H1 (cell line): ENCODE measurements around the gene ST6GALNAC3. TPM values are rescaled to one million over a fixed set of nuclear protein-coding genes. Genes with fewer than 3 reads are reported as not detected.

ENCODE experiments used
- CTCF ChIA-PET: fragments of 300-600 bp; sonication (Branson Sonifier 250); formaldehyde crosslinking; loops from one replicate; lab custom pipeline; 2021; ENCODE audit not compliant: partially characterized antibody; lab: Charles Lee
- POLR2A ChIA-PET: fragments of 300-600 bp; sonication (Branson Sonifier 250); formaldehyde crosslinking; loops from one replicate; lab custom pipeline; 2021; ENCODE audit warnings: inconsistent platforms; ENCODE audit not compliant: partially characterized antibody; lab: Charles Lee
- DNase-seq, 2 experiments: peaks; one replicate each; pipeline versions ENCODE4 v3.0.0 to v3.0.0-alpha.2; 2010 to 2022; ENCODE audit warnings: low spot score in 2 of 2, low read depth in 1 of 2, mixed read lengths in 1 of 2
- FAIRE-seq: peaks from 2 replicates; lab custom pipeline; 2011; peaks lifted over from hg19 to GRCh38; lab: Jason Lieb, UNC
- H2AFZ ChIP-seq: 2 replicates; pipeline ENCODE4 v1.8.1; 2012; ENCODE audit warnings: low read length, inconsistent platforms
- H2AK5ac ChIP-seq: 2 replicates; pipeline ENCODE4 v1.6.1; 2013; ENCODE audit warnings: low read depth, low read length
- H2BK120ac ChIP-seq: replicated peaks from 2 replicates; pipeline ENCODE3; 2013; ENCODE audit warnings: low read depth, low read length, inconsistent platforms
- H2BK12ac ChIP-seq: 2 replicates; pipeline ENCODE4 v1.6.1; 2013; ENCODE audit warnings: low read depth, low read length
- H2BK15ac ChIP-seq: 2 replicates; pipeline ENCODE4 v1.6.1; 2013; ENCODE audit warnings: low read length
- H2BK20ac ChIP-seq: 2 replicates; pipeline ENCODE4 v1.6.1; 2013; ENCODE audit warnings: low read length
- H2BK5ac ChIP-seq: 2 replicates; pipeline ENCODE4 v1.6.1; 2013; ENCODE audit warnings: low read depth, low read length
- H3K14ac ChIP-seq: 2 replicates; pipeline ENCODE4 v1.6.1; 2013; ENCODE audit warnings: inconsistent platforms; ENCODE audit not compliant: insufficient read length
- H3K18ac ChIP-seq: 2 replicates; pipeline ENCODE4 v1.6.1; 2013; ENCODE audit warnings: low read length; ENCODE audit errors: extremely low read depth
- H3K23ac ChIP-seq: 2 replicates; pipeline ENCODE4 v1.6.1; 2013; ENCODE audit warnings: inconsistent platforms; ENCODE audit not compliant: insufficient read length
- H3K23me2 ChIP-seq: 2 replicates; pipeline ENCODE4 v1.6.1; 2013; ENCODE audit warnings: low read depth, low read length
- H3K27ac ChIP-seq: 2 replicates; pipeline ENCODE4 v1.6.1; 2011; ENCODE audit warnings: low read depth, low read length, inconsistent platforms
- H3K27me3 ChIP-seq, 4 experiments: replicated peaks in 1 of 4; 1 replicate in 1 of 4; 2 replicates in 3 of 4; pipeline versions ENCODE4 v1.6.1 to v1.8.1; 2011 to 2013; ENCODE audit warnings: low read length in 3 of 4, mild to moderate bottlenecking in 3 of 4, inconsistent platforms in 2 of 4, mixed read lengths in 2 of 4, moderate library complexity in 1 of 4; ENCODE audit not compliant: control insufficient read depth in 3 of 4, insufficient read depth in 3 of 4; ENCODE audit errors: extremely low read depth in 1 of 4
- H3K36me3 ChIP-seq, 4 experiments: 2 replicates each; pipeline versions ENCODE4 v1.6.1 to v1.8.1; 2011 to 2013; ENCODE audit warnings: mild to moderate bottlenecking in 4 of 4, low read length in 3 of 4, moderate library complexity in 2 of 4, control low read depth in 1 of 4, inconsistent platforms in 1 of 4; ENCODE audit not compliant: insufficient read depth in 4 of 4, control insufficient read depth in 2 of 4
- H3K4ac ChIP-seq: replicated peaks from 2 replicates; pipeline ENCODE3; 2013; ENCODE audit warnings: low read length, low read depth, mixed read lengths, inconsistent platforms; ENCODE audit not compliant: insufficient read length
- H3K4me1 ChIP-seq, 4 experiments: replicated peaks in 1 of 4; 1 replicate in 1 of 4; 2 replicates in 3 of 4; pipeline versions ENCODE4 v1.6.1 to v1.8.1; 2011 to 2013; ENCODE audit warnings: low read length in 3 of 4, inconsistent platforms in 2 of 4, mixed read lengths in 1 of 4; ENCODE audit not compliant: insufficient read depth in 4 of 4, control insufficient read depth in 3 of 4
- H3K4me2 ChIP-seq, 2 experiments: 2 replicates each; pipeline versions ENCODE4 v1.6.1 to v1.8.1; 2011 to 2013; ENCODE audit warnings: low read depth in 2 of 2, low read length in 2 of 2, control low read depth in 1 of 2, inconsistent platforms in 1 of 2, mild to moderate bottlenecking in 1 of 2; ENCODE audit not compliant: insufficient read depth in 1 of 2
- H3K4me3 ChIP-seq, 4 experiments: fragments of 200-600, 300-600 bp in 1 of 4; sonication (generic), shearing (Covaris generic), sonication (Bioruptor Twin) in 1 of 4; 2 replicates each; pipeline versions ENCODE4 v1.5.1 to v1.8.1; 2011 to 2016; ENCODE audit warnings: low read length in 4 of 4, low read depth in 3 of 4, control low read depth in 2 of 4, inconsistent platforms in 2 of 4, mild to moderate bottlenecking in 2 of 4, mixed read lengths in 1 of 4, moderate library complexity in 1 of 4; ENCODE audit not compliant: insufficient read depth in 2 of 4; ENCODE audit errors: extremely low read depth in 1 of 4
- H3K56ac ChIP-seq: replicated peaks from 2 replicates; pipeline ENCODE3; 2013; ENCODE audit warnings: low read depth, mild to moderate bottlenecking, mixed read lengths, low read length, inconsistent platforms; ENCODE audit not compliant: insufficient read length
- H3K79me1 ChIP-seq: 2 replicates; pipeline ENCODE4 v1.6.1; 2013; ENCODE audit warnings: low read depth, low read length, control low read depth
- H3K79me2 ChIP-seq, 2 experiments: 2 replicates each; pipeline versions ENCODE4 v1.6.1 to v1.8.1; 2012 to 2013; ENCODE audit warnings: low read length in 2 of 2, mild to moderate bottlenecking in 2 of 2, inconsistent platforms in 1 of 2; ENCODE audit not compliant: insufficient read depth in 2 of 2, control insufficient read depth in 1 of 2
- H3K9ac ChIP-seq, 4 experiments: replicated peaks in 1 of 4; 1 replicate in 1 of 4; 2 replicates in 3 of 4; pipeline versions ENCODE4 v1.6.1 to v1.8.1; 2011 to 2013; ENCODE audit warnings: low read depth in 3 of 4, low read length in 3 of 4, control low read depth in 2 of 4, mild to moderate bottlenecking in 2 of 4, moderate library complexity in 2 of 4, inconsistent platforms in 1 of 4; ENCODE audit errors: extremely low read depth in 1 of 4
- H3K9me3 ChIP-seq, 2 experiments: 2 replicates each; pipeline versions ENCODE4 v1.6.1 to v1.8.1; 2012 to 2013; ENCODE audit warnings: mild to moderate bottlenecking in 2 of 2, moderate library complexity in 2 of 2, control low read depth in 1 of 2, inconsistent platforms in 1 of 2, low read depth in 1 of 2, low read length in 1 of 2, mixed read lengths in 1 of 2; ENCODE audit not compliant: insufficient read depth in 2 of 2
- H4K20me1 ChIP-seq, 2 experiments: replicated peaks in 1 of 2; 2 replicates each; pipeline versions ENCODE3 to v1.8.1; 2011 to 2013; ENCODE audit warnings: inconsistent platforms in 2 of 2, low read length in 2 of 2, mild to moderate bottlenecking in 1 of 2; ENCODE audit not compliant: insufficient read depth in 2 of 2, control insufficient read depth in 1 of 2
- H4K5ac ChIP-seq: 2 replicates; pipeline ENCODE4 v1.6.1; 2013; ENCODE audit warnings: low read length, low read depth, mixed read lengths, inconsistent platforms; ENCODE audit not compliant: insufficient read length
- H4K8ac ChIP-seq: 2 replicates; pipeline ENCODE4 v1.8.0; 2013; ENCODE audit warnings: mild to moderate bottlenecking, moderate library complexity, low read length, inconsistent platforms; ENCODE audit not compliant: insufficient read depth; ENCODE audit errors: extremely low read depth
- H4K91ac ChIP-seq: replicated peaks from 2 replicates; pipeline ENCODE3; 2013; ENCODE audit warnings: low read length, mixed read lengths, inconsistent platforms; ENCODE audit not compliant: insufficient read length
- CHD1 ChIP-seq: IDR thresholded peaks from 2 replicates; pipeline ENCODE4 v1.6.1; 2012; ENCODE audit warnings: low read depth, low read length, improper control_type of control experiment
- POLR2A ChIP-seq, 2 experiments: IDR thresholded peaks; 1 replicate in 1 of 2; 2 replicates in 1 of 2; pipeline ENCODE4 v1.6.1; 2011; ENCODE audit warnings: low read depth in 2 of 2, low read length in 2 of 2, mild to moderate bottlenecking in 2 of 2; ENCODE audit errors: control extremely low read depth in 1 of 2
- SRF ChIP-seq: IDR thresholded peaks from 2 replicates; pipeline ENCODE4 v1.6.1; 2011; ENCODE audit warnings: mild to moderate bottlenecking, low read depth, low read length, moderate library complexity
- WGBS, 2 experiments: shearing (Covaris generic) in 1 of 2; methylation state at CpG; one replicate each; pipeline versions ENCODE4 v1.1.6 to v1.1.7; 2013 to 2015; ENCODE audit warnings: low lambda C conversion rate in 2 of 2, mixed read lengths in 2 of 2, inconsistent platforms in 1 of 2, low coverage in 1 of 2, missing lambda C conversion rate in 1 of 2; ENCODE audit not compliant: insufficient replicate concordance in 2 of 2, insufficient coverage in 1 of 2, insufficient read length in 1 of 2; ENCODE audit errors: extremely low coverage in 1 of 2, missing lambda C conversion rate in 1 of 2; 5-methylcytosine and 5-hydroxymethylcytosine counted together
- polyA plus RNA-seq, 7 experiments: library from polyadenylated mRNA; depleted of rRNA in 3 of 7; stranded (reverse) in 5 of 7; unstranded in 2 of 7; fragments of >200 nt in 5 of 7; fragments of 200-250 nt in 2 of 7; gene quantifications; 1 replicate in 5 of 7; 2 replicates in 1 of 7; 4 replicates in 1 of 7; pipeline versions ENCODE4 v1.2.1 to v1.2.3, GENCODE V29; 2011 to 2013; ENCODE audit warnings: missing spikeins in 2 of 7, mixed read lengths in 2 of 7
- total RNA-seq: library from RNA; stranded (reverse); fragmentation: NEBNext Ultra II Directional; extraction: Animal tissue kit (Norgen Biotek cat#: 25700); gene quantifications from 2 replicates; pipeline ENCODE4 v1.2.1, GENCODE V29; 2021

ST6GALNAC3 gene
- total and polyA plus RNA-seq, 2 of the 8 experiments (the other 6 are each of a cell fraction or from before 2014, with no cell fraction given): 4.9 to 19.0 TPM

DNA sequence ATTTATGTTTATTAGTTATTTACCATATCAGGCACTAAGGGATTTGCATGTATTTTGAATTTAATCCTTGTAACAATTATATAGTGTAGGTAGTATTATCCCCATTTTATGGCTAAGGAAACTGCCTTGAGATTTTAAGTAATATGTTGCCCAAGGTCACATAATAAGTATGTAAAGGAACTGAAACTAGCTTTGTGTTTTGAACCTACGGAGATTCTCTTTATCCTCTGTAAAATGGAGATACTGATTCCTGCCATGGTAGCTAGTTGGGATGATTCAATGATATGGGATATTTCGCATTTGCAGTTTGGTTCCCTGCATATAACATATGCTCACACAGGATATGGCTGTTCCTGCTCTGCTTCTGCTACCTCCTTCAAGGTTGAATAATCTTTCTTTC lies 144.3 kb downstream of the ST6GALNAC3 start:
- Histone ChIP-seq H2BK15ac (no peak overlapping the region), H4K5ac (no peak overlapping the region), H3K23ac (no peak overlapping the region), H3K56ac (no peak overlapping the region), H3K4me2 (no peak overlapping the region), H3K79me1 (no peaks in the 10 kb centered on the region; the same call in 1 of the 2 replicates), H3K4me3 (no peak overlapping the region), H4K20me1 (no peaks in the 10 kb centered on the region), H2AK5ac (no peak overlapping the region), H4K91ac (no peak overlapping the region), H3K79me2 (0 out of 4 replicates have a peak, but pooled peaks cover 0 to 2% of the 10 kb centered on the region in 2 experiments), H4K8ac (no peak overlapping the region), H3K4me1 (no peaks in the 10 kb centered on the region), H3K27me3 (no peaks in the 10 kb centered on the region), H2AFZ (no peak overlapping the region), H3K9me3 (no peaks in the 10 kb centered on the region), H3K27ac (no peak overlapping the region), H2BK20ac (no peak overlapping the region), H2BK120ac (no peak overlapping the region), H3K23me2 (no peaks in the 10 kb centered on the region), H3K4ac (no peak overlapping the region), H3K18ac (no peak overlapping the region), H3K14ac (no peak overlapping the region), H2BK12ac (no peak overlapping the region), H3K36me3 (no peaks in the 10 kb centered on the region), H3K9ac (no peak overlapping the region), H2BK5ac (no peak overlapping the region)
- no peak for FAIRE-seq
- no peak for DNase-seq
- TF ChIP-seq POLR2A (IDR thresholded peaks at IDR 0.05; ENCODE audit: control extremely low read depth in 1 of 2, low read depth in 2 of 2, low read length in 2 of 2) (no peak), CHD1 (no peak), SRF (no peak)
- ChIA-PET POLR2A (no interaction called here), CTCF (interaction anchor here (0.8 to 1.5 kb wide), 3 partner anchors 11 to 113 kb away, joined by 3 to 5 read pairs (median 3); no protein-coding TSS in a partner anchor)
- WGBS, 2 experiments: 90% methylated on average over 2 of the region's 2 CpGs; no CpG with 5 or more reads in 1 of the 2 experiments
